EL (cell line): ENCODE results near the gene FILIP1.

Experiments
- DNase-seq: peaks from one replicate; pipeline ENCODE4 v3.0.0-alpha.2; 2016

The FILIP1 gene

GRCh38 chr6:75493400-75494064, at the start of gene FILIP1:
Gene FILIP1, minus strand, starts transcription at chr6:75493800. Its CDS starts 78,828 bp downstream, at chr6:75414972.
- no peak for DNase-seq

- no peak for DNase-seq
These were observed 49.7 kb upstream of the FILIP1 start for GRCh38 chr6:75543311-75543710.

- no peak for DNase-seq
These were observed 45.5 kb upstream of the FILIP1 start for GRCh38 chr6:75539136-75539535.

- DNase-seq: peak; percentile 75
These were observed 38.9 kb upstream of the FILIP1 start for GRCh38 chr6:75532521-75532920.

GRCh38 chr6:75531174-75531573, 37.6 kb upstream of the FILIP1 start:
- no peak for DNase-seq

- peak; percentile 11 for DNase-seq
These were observed 37.1 kb upstream of the FILIP1 start for GRCh38 chr6:75530696-75531095.

GRCh38 chr6:75528423-75528822, 34.8 kb upstream of the FILIP1 start:
- no peak for DNase-seq

GRCh38 chr6:75526502-75527127, 33.0 kb upstream of the FILIP1 start:
- DNase-seq: peak; percentile 76

GRCh38 chr6:75525682-75526081, 32.1 kb upstream of the FILIP1 start:
- DNase-seq: no peak

- peak; percentile 97 for DNase-seq
These were observed 30.8 kb upstream of the FILIP1 start for GRCh38 chr6:75524322-75524972.

GRCh38 chr6:75516757-75517156, 23.2 kb upstream of the FILIP1 start:
- DNase-seq: no peak

- DNase-seq: no peak
These were observed 19.0 kb upstream of the FILIP1 start for GRCh38 chr6:75512591-75512990.

- DNase-seq: no peak
These were observed 11.8 kb upstream of the FILIP1 start for GRCh38 chr6:75505424-75505823.

- no peak for DNase-seq
These were observed 11.0 kb upstream of the FILIP1 start for GRCh38 chr6:75504465-75505222.

- DNase-seq: no peak
These were observed 9.7 kb upstream of the FILIP1 start for GRCh38 chr6:75503291-75503690.

GRCh38 chr6:75502884-75503283, 9.3 kb upstream of the FILIP1 start:
- DNase-seq: no peak

GRCh38 chr6:75501756-75502155, 8.2 kb upstream of the FILIP1 start:
- DNase-seq: no peak

GRCh38 chr6:75499640-75500039, 6.0 kb upstream of the FILIP1 start:
- no peak for DNase-seq

GRCh38 chr6:75498862-75499261, 5.3 kb upstream of the FILIP1 start:
- DNase-seq: no peak

- DNase-seq: no peak
These were observed 4.4 kb upstream of the FILIP1 start for GRCh38 chr6:75497994-75498393.

GRCh38 chr6:75495011-75495410, 1.4 kb upstream of the FILIP1 start:
- no peak for DNase-seq

- no peak for DNase-seq
These were observed 690 bp upstream of the FILIP1 start for GRCh38 chr6:75494290-75494689.

- no peak for DNase-seq
These were observed 1.0 kb downstream of the FILIP1 start for GRCh38 chr6:75492386-75493153.
